ENCODE results near the gene GPLD1. TPM values are rescaled to one million over a fixed set of nuclear protein-coding genes. Genes with fewer than 3 reads are reported as not detected.
A peak's percentile ranks its signal among the peaks of the same experiment; 100 is the strongest.
"Not testable (repeated sequence)": the region's sequence is repeated elsewhere in the genome, so short reads cannot be mapped to it uniquely, and the experiment has no call there.

The GPLD1 gene
- total RNA-seq, 1 experiment from 2014 or later = not detected

DNA sequence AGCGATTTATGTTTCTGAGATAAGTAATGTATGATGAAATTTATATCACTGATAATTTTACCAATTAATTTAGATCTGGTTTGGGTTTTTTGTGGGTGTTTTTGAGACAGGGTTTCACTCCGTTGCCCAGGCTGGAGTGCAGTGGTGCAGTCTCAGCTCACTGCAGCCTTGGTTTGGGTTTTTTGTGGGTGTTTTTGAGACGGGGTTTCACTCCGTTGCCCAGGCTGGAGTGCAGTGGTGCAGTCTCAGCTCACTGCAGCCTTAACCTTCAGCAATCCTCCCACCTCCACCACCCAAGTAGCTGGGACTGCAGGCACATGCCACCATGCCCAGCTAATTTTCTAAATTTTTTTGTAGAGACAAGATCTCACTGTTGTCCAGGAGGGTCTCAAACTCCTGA lies 73.6 kb downstream of the GPLD1 start:
- no peak for DNase-seq (ENCODE audit: low read depth)

DNA sequence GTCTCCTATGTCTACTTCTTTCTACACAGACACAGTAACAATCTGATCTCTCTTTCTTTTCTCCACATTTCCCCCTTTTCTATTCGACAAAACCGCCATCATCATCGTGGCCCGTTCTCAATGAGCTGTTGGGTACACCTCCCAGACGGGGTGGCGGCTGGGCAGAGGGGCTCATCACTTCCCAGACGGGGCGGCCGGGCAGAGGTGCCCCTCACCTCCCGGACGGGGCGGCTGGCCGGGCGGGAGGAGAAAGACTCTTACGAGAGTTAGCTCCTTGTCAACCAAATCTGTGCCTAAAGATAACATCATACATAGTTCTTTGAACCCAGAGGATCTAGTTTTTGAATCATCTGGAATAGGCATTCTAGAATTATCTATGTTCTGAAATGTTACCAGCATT lies 74.8 kb downstream of the GPLD1 start:
- not testable (repeated sequence) for DNase-seq (ENCODE audit: low read depth)

DNA sequence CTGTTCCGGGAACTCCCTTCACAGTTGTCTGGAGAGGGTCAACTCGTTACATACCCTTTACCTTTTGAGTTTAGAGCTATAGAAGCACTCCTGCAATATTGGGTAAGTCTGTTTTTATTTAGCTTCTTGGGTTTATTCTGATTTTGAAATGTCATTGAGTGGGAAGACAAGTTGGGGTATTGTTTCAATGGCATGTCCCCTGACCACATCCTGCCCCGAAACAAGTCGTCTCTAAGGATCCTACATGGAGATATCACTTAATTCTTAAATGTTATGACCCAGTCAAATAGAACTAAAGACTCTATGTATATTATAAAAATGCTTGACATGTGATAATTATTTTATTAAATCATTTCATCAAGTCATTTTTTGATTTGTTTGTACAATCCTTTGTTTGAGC lies 77.1 kb downstream of the GPLD1 start:
- DNase-seq (ENCODE audit: low read depth) = no peak

DNA sequence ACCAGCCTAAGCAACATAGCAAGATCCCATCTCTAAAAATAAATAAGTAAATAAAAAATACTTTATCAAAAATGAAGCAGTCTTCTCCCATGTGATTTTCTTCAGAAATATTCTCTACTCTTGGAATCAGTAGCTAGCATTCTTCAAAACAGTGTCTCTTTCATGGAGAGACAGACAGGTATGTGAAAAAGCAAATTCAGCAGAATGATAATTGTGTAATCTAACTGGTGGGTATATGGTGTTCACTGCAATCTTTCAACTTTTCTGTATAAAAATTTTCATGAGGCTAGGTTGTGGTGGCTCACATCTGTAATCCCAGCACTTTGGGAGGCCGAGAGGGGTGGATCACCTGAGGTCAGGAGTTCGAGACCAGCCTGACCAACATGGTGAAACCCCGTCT lies 78.8 kb downstream of the GPLD1 start:
- DNase-seq (ENCODE audit: low read depth) = no peak

DNA sequence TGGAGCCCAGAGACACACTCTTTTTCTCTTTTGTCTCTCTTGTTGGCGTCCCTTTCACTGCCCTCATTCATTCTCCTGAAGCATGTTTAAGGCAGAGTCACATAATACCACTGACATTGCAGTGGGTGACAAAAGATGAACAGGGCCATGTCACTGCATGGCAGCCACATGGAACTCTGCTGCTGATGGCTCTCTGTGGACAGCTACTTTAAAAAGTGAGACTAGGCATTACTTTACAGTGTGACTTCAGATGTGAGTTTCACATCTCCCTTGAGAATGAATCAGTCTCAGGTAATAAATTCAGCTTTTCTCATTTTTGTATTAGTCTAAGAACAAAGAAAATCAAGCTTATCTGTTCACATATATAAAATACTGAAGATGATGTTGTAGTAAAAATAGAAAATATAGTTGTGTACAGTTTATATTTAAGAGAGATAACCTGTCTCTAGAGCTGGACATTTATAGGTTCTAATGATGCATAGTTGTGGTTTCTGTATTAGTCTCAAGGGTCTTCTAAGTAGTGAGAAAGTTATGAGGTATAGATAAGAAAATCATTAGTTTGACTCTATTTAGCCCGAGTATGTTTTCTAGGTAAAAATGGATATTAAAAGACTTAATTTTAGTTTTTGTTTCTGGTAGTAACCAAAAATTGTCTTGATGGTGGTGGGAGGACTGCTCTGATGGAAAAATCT lies 80.5 kb downstream of the GPLD1 start:
- DNase-seq (ENCODE audit: low read depth) = no peak

DNA sequence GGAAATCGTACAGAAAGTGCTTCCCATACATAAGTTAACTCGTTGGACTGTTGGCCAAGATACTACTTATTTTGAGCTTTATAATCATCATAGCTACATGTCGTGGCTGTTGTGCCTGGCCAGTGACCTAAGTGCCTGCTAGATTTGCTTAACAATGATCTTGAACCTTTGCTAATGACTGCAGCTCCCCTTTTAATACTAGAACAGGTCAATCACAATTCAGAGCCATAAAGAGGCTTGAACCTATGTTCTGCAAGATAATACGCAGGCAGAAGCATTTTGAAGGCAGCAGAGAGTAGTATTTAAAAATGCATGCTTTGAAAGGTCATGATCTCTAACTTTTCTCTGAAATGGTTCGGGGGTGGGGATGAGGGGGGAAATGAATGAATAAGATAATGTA lies 84.1 kb downstream of the GPLD1 start:
- DNase-seq (ENCODE audit: low read depth) = no peak

DNA sequence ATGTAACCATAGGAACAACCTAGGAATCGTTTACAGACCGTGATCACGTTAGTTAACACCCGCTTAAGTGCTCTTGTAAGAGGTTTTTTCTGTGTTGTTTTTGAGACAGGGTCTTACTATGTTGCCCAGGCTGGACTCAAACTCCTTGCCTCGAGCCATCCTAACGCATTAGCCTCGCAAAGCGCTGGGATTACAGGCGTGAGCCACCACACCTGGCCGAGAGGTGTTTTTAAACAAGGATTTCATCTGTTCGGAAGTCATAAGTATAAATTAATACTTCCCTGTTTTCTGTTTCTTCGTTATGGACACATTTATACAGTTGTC lies 85.9 kb downstream of the GPLD1 start:
- DNase-seq (ENCODE audit: low read depth) = no peak

DNA sequence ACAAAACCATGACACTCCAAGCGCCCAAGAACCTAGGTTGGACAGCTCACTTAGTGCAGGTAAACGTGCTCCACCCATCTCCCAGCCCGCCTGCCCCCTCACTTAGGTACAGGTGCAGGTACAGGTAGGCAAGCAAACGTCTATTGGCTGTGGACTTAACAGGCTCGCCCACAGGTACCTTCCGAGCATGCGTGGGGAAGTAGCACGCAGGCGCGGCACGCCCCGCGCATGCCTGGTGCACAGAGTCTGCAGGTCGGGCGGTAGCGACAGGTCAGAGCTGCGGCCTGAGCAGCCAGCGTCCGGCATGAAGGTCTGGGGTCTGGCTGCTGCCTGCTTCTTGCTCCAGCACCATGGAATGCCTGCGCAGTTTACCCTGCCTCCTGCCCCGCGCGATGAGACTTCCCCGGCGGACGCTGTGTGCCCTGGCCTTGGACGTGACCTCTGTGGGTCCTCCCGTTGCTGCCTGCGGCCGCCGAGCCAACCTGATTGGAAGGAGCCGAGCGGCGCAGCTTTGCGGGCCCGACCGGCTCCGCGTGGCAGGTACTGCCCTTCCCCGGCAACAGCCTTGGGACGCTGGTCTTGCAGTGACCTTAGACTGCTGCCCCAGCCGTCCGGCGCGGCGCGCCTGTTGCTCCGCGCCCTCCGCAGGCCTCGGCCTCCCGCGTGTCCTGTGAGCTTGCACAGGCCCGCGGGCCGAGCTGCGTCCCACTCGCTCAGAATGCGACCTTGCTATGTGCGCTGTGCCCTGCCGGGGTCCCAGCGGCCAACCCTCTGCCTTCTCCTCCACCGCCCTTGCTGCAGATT lies 86.5 kb downstream of the GPLD1 start, which contains the start of gene MRS2:
Gene MRS2 (plus strand): TSS at position 240 of the 804 bp plus-strand sequence. CDS start 111 bp downstream, at position 351.
- peak; percentile 59 for DNase-seq (ENCODE audit: low read depth)

DNA sequence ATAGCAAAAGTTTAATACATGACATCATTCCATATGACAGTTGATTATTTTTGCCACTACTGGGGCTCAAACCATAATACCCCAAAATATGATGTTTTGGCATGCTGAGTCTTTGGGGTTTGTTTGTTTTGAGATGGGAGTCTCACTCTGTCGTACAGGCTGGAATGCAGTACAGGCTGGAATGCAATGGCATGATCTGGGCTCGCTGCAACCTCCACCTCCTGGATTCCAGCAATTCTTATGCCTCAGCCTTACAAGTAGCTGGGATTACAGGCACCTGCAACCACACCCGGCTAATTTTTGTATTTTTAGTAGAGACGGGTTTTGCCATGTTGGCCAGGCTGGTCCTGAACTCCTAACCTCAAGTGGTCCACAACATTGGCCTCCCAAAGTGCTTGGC lies 87.9 kb downstream of the GPLD1 start:
- no peak for DNase-seq (ENCODE audit: low read depth)

DNA sequence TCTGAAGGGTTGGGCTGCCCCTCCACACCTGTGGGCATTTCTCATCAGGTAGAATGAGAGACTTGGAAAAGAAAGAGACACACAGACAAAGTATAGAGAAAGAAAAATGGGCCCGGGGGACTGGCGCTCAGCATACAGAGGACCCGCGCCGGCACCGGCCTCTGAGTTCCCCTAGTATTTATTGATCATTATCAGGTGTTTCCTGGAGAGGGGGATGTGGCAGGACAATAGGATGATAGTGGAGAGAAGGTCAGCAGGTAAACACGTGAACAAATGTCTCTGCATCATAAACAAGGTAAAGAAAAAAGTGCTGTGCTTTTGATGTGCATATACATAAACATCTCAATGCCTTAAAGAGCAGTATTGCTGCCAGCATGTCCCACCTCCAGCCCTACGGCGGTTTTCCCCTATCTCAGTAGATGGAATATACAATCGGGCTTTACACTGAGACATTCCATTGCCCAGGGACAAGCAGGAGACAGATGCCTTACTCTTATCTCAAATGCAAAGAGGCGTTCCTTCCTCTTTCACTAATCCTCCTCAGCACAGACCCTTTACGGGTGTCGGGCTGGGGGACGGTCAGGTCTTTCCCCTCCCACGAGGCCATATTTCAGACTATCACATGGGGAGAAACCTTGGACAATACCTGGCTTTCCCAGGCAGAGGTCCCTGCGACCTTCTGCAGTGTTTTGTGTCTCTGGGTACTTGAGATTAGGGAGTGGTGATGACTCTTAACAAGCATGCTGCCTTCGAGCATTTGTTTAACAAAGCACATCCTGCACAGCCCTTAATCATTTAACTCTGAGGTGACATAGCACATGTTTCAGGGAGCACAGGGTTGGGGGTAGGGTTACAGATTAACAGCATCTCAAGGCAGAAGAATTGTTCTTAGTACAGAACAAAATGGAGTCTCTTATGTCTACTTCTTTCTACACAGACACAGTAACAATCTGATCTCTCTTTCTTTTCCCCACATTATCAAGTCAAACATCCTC lies 89.0 kb downstream of the GPLD1 start:
- DNase-seq (ENCODE audit: low read depth) = not testable (repeated sequence)

DNA sequence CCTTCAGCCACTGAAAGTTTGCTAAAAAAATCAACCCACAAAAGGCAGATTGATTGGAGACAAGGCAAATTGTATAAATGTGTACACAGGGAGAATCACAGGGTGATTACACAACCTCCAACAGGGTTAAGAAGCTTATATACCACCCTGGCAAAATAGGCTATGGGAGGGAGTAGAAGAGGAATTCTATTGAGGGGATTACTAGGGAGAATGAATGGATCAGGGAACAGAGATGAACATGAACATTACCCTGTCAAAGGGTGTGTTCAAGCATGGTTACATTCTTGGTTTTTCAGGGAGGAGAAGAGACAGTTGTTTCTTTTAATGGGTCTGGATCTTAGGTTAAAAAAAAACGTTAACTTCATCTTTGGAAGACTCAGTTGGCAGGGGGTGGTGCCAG lies 91.7 kb downstream of the GPLD1 start:
- DNase-seq (ENCODE audit: low read depth) = no peak

DNA sequence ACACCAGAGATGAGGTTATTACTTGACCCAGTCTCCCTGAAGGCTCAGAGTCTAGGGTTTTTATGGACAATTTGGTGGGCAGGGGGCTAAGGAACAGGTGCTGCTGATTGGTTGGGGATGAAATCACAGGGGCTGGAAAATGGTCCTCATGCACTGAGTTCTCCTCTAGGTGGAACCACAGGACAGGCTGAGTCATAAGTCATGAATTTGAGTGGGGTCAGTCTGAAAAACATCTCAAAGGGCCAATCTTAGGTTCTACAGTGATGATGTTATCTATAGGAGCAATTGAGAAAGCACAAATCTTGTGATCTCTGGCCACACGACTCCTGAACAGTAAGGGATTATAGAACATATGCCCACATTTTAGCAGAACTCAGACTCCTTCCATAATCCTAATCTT lies 92.6 kb downstream of the GPLD1 start:
- no peak for DNase-seq (ENCODE audit: low read depth)

DNA sequence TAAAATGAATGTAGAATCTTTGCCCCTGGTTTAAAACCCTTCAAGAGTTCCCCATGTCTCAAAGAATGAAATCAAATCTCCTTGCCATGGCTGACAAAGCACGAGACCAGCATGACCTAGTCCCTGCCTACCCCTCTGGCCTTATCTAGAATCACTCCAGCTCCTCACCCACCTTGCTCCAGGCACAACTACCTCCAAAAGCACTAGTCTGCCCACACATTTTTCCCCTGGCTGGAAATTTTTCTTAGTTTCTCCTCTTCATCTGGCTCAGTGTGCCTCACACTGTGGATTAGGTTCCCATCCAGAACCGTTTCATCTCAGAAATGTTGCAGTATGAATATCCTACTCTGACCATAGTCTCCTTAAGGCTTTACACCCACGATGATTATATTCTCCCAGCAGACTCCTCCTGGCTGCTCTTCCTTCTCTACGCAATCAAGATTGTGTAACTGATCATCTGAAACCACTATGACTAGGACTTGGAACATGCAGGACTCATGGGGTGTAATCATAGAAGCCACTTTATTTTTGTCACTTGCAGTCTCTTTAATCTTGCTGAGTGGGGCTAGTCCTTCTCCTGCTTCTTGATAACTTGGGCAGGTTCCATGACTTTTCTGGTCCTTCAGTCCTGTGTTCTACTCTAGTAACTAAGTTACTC lies 94.5 kb downstream of the GPLD1 start:
- peak; percentile 85 for DNase-seq (ENCODE audit: low read depth)

DNA sequence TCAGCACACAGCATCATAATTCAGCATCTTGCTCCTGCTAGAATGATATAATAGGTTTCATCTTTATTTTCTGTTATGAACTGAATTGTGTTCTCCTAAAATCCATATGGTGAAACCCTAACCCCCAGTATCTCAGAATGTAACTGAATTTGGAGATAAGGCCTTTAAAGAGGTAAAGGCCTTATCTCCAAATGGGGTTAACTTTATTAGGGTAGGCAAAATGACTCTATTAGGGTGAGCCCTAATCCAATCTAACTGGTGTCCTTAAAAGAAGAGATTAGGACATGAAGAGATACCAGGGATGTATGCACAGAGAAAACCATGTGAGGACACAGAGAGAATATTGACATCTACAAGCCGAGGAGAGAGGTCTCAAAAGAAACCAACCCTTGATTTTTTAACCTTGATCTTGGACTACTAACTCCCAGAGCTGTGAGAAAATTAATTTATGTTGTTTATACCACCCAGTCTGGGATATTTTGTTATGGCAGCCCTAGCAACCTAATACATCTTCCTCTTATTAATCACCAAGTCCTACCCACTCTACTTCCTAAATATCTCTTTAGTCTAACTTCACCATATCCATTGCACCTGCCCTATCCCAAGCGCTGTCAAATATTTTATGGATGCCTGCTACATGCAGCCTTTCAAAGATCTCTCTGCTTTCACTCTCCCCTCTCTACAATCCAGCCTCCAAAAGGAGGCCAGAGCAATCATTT lies 95.2 kb downstream of the GPLD1 start:
- DNase-seq (ENCODE audit: low read depth) = no peak

DNA sequence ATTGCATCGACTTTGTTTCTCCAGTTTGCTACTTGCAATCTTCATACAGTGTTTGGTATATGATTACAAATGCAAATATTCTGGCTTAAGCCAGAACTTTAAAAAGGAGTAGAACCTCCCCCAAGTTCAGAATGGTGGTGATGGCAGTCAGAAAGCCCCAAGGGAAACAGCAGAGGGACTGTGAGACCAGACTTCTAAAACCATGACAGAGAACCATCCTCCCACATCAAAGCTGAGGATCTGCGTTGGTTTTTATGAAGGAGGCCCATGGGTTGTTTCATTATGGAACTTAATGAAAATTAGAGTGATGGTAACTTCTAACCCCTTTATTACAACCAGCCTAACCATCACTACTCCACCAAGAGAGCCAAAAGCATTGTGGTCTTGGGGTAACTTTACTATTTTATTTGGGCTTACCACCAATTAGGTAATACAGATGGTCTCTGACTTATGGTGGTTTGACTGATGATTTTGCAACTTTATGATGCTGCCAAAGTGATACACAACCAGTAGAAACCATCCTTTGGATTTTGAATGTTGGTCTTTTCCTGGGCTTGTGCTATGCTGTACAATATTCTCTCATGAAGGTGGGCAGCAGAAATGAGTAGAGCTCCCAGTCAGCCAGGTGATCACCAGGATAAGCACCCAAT lies 97.5 kb downstream of the GPLD1 start:
- DNase-seq (ENCODE audit: low read depth) = no peak

DNA sequence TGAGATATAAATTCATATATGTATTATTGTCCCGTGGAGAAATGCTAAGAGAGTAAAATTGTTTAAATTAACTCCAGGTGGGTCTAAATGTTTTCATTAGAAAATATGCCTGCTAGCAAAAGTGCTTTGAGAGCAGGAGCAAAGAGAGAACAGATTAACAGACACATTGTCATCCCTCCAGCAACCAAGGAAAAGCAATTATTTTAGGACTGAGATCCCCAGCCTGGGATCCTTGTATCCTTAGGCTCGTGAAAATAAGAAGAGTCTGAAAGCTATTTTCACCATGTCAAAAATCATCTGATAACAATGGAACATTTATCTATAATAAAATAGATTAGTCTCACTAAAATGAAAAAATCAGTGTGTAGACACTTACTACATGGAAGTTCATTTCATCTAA lies 98.2 kb downstream of the GPLD1 start:
- DNase-seq (ENCODE audit: low read depth) = no peak

DNA sequence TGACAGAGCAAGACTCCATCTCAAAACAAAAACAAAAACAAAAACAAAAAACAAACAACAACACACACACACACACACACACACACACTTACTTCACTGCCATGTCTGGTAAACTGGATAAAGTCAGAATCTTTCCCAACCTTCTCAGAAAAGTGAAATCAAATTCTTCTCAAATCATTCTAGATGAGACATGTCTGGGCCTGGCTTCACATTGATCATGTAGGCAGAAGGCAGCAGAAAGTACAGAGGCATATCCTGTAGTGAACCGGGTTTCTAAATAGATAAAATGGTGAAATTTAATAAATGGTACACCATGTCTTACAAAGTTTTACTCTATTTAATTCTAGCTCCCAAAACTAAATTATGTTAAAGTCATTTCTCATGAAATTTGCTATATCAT lies 101.6 kb downstream of the GPLD1 start:
- DNase-seq (ENCODE audit: low read depth) = no peak

DNA sequence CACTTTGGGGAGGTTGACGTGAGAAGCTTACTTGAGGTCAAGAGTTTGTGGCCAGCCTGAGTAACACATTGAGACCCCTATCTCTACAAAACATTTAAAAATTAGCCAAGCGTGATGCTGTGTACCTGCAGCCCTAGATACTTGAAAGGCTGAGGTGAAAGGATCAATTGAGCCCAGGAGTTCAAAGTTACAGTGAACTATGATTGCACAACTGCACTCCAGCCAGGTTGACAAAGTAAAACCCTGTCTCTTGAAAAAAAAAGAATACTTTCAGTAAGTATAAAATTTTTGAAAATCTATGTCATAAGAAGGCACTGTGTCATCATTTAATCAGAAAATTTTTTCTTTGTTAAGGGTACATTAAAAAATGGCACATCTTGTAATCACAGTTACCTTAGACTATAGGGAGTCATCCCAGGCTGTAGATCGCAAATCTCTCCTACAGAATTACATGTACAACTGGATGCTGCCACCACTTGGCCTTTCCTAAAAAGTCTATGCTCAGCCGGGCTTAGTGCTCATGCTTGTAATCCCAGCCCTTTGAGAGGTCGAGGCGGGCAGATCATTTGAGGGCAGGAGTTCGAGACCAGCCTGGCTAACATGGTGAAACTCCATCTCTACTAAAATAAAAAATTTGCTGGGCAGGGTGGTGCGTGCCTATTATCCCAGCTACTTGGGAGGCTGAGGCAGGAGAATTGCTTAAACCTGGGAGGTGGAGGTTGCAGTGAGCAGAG lies 103.7 kb downstream of the GPLD1 start:
- no peak for DNase-seq (ENCODE audit: low read depth)

DNA sequence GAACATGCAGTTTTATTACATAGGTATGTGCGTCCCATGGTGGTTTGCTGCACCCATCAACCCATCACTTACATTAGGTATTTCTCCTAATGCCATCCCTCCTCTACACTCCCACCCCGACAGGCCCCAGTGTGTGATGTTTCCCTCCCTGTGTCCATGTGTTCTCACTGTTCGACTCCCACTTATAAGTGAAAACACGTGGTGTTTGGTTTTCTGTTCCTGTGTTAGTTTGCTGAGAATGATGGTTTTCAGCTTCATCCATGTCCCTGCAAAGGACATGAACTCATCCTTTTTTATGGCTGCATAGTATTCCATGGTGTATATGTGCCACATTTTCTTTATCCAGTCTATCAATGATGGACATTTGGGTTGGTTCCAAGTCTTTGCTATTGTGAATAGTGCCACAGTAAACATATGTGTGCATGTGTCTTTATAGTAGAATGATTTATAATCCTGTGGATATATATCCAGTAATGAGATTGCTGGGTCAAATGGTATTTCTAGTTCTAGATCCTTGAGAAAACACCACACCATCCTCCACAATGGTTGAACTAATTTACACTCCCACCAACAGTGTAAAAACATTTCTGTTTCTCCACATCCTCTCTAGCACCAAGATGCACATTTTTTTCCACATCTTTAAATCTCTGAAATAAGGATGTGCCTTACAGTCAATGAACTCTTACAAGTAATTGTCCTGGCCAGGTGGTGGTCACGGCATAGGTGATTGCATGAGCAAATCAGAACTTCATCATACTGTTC lies 104.8 kb downstream of the GPLD1 start:
- not testable (repeated sequence) for DNase-seq (ENCODE audit: low read depth)
